Measurements from ENCODE around the gene PALD1.

GRCh38 chr10:70558295-70558694 lies 79.7 kb downstream of the PALD1 start:
- TF ChIP-seq POLR2A (IDR thresholded peaks at IDR 0.05) (no peak), CTCF (IDR thresholded peaks at IDR 0.05) (no peak)

All from adrenal gland (tissue), 5 donors.